Right renal cortex interstitium (tissue), 3 donors: ENCODE data around the gene CASQ2. TPM values are rescaled to one million over a fixed set of nuclear protein-coding genes. Genes with fewer than 3 reads are reported as not detected.

Experiments used
- DNase-seq, 3 donors: peaks; one replicate each; pipeline ENCODE4 v3.0.0-alpha.2; 2013; ENCODE audit warnings: low read depth in 3 of 3, low spot score in 2 of 3
- polyA plus RNA-seq, 3 donors: library from polyadenylated mRNA; unstranded; fragments of 120-200 nt; gene quantifications; one replicate each; pipeline ENCODE4 v1.2.1, GENCODE V29; 2013; ENCODE audit not compliant: insufficient read length in 3 of 3

The CASQ2 gene
- polyA plus RNA-seq, 3 donors, result 0.51 to 2.0 (median 0.92) TPM

DNA sequence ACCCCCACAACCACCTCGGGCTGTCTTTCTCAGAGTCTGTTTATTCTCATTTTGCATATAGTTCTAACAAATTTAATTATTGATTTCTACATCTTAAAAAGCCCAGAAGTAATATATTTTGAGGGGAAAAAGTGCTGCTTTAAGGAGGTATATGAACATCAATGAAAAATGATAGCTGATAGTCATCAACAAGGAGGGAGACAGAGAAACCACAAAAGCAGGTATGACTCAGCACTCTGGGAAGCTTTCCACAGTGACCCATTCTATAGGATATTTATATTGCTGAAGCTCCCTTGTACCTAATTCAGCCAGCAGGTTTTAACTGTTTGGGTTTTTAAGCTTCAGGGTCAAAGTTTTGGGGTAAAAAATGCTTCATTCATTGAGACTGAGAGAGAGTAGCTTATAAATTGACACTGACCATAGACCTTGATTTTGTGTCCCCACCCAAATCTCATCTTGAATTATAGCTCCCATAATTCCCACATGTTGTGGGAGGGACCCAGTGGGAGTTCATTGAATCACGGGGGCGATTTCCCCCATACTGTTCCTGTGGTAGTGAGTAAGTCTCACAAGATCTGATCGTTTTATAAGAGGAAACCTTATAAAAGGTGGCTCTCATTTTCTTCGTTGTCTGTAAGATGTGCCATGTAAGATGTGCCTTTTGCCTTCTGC is 99.4 kb downstream of the CASQ2 start:
- DNase-seq, result no peak

DNA sequence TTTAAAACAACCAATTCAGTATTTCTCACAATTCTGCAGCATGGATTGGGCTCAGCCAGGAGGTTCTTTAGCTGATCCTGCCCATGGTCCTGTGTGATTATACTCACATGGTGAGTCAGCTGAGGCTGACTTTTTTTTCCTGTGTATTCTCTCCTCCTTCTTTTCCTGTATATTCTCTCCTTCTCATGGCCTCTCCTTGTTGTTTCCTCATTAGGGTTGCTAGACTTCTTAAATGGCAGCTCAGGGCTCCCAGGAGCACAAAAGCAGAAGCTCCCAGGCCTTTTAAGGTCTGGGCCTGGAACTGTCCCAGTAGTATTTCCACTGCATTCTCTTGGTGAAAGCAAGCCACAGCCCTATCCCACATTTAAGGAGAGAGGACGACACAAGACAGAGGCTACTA is 99.9 kb downstream of the CASQ2 start:
- DNase-seq, result no peak

DNA sequence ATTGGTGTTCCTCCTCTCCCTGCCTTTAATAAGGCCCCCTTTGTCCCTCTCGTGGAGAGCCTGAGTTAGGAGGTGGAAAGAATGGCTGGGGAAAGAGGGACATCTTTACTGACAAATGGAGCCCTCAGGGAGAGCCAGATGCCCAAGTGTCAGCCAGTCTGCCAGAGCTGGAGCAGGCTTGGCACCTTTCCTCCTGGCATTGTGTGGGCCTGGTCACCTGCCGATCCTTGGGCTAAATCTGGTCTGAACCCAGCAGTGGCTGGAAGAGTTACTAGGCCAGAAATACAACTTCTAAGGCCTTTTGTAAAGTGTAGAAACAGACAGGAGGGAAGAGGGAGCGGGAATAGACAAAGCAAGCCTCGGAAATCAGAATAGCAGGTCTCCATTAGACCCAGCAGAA is 101.8 kb downstream of the CASQ2 start:
- no peak for DNase-seq

DNA sequence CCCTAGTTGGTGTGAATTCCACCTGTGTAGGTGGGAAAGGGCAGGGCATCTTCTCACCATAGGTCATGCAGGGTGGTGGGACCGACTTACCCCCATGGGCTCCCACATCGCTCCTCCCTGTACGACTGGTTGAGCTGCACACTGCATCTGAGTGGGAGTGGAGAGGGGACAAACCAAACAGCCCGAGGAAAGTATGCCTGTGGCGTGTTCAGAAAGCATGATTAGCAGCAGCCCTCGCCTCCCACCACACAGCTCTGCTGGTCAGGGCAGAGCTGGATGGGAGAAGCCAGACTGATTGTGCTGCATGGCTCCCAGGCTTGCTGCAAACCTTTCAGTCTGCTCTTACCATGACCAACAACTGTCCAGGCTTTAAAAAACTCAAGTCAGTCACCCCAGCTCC is 102.3 kb downstream of the CASQ2 start:
- DNase-seq, result no peak

DNA sequence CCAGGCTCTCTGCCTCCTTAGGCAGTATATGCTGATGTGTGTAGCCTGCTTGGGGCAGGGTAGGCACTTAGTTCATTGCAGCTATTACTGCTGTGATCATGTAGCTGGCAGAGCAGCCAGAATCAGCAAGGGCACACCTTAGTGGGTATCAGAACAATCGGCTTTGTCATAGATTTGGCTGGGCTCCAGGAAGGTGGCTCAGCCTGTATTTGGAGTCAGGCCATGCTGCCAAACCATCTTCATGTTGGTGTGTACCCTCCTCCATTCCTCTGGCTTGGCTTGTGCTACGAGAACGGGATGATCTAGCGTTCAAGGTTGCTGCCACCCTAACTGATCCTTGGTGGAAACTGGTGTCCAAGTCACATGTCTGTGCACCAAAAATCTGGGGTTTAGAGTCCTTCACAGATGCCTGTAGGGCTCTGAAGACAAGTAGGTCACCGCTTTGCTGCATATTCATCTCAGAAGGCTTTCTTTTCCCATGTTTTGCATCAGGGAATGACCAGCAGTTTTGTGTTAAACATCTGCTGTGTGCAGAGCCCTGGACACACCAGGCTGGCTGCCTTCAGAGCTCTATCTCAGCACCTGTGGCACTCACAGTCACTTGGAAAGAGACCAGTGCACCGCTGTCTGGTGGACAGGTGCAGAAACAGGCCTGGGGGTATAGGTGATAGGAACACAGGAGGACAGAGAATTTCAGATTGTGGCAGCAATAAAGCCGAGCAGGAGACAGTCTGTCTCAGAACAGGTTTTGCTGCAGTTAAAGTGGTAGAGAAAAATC is 103.0 kb downstream of the CASQ2 start:
- DNase-seq, result no peak

DNA sequence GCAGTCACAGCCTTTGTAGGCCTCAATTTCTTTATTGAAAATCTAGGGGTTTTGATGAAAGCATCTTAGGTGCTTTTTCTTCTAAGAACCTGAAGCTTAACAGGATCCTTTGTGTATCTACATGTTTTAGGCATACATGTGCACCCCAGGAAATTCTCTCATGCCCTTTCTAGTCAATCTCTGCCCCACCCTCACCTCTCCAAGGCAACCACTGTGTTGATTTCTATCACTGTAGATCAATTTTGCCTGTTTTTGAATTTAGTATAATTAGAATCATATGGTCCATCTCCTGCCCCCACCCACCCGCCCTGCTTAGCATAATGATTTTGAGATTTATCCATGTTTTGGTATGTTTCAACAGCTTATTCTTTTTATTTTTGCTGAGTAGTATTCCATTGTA is 107.4 kb downstream of the CASQ2 start:
- no peak for DNase-seq

DNA sequence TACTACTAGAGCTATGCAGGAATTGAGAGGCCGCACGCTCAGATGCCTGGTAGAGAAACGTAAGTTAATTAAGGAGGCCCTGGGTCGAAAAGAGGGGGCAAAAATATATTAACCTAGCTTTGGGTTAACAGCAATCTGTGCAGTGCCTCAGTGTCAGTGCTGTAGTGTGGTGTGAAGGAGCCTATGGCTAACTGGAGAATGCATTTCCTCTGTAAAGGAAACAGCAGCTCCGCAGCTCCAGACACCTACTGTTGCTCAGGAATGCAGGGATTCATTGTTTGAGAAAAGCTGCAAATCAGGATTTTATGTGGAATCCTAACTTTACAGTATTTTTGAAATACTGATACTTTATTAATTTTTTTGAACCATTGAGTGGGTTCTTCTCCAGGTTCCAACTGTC is 108.4 kb downstream of the CASQ2 start:
- DNase-seq, result no peak

GRCh38 chr1:115658646-115659045 is 109.9 kb downstream of the CASQ2 start:
- DNase-seq, result no peak

GRCh38 chr1:115656461-115657077 is 111.9 kb downstream of the CASQ2 start:
- no peak for DNase-seq

- no peak for DNase-seq
Measured at GRCh38 chr1:115655916-115656315, 112.6 kb downstream of the CASQ2 start.

GRCh38 chr1:115655306-115655663 is 113.2 kb downstream of the CASQ2 start:
- DNase-seq, result no peak

DNA sequence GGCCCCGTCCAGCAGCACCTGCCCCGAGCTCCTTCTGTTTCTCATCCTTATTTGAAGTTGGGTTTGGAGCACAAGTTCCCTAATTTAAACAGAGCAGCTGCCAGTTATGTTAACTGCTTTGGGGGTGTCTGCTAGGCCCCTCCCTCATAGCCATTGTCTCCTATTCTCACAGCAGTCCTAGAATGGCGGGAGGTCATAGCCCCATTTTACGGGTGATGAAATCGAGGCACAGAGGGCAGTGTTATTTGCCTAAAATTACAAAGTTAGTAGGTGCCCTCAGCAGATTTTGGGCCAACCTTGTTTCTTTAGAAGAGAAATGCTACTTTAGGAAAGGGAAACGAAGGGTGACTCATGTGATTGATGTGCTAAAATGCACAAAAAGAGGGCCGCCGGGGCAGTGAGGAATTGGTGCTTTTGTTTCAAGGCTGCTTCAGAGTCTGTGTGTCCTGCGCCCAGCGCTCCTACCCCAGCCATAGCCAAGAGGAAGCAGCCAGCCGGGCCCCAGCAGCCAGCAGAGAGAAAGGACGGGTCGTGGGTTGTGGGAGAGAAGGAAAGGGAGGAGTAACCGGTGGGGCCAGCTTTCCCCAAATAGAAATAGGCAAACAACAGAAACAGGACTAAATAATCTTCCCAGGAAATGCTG is 113.7 kb downstream of the CASQ2 start:
- no peak for DNase-seq

DNA sequence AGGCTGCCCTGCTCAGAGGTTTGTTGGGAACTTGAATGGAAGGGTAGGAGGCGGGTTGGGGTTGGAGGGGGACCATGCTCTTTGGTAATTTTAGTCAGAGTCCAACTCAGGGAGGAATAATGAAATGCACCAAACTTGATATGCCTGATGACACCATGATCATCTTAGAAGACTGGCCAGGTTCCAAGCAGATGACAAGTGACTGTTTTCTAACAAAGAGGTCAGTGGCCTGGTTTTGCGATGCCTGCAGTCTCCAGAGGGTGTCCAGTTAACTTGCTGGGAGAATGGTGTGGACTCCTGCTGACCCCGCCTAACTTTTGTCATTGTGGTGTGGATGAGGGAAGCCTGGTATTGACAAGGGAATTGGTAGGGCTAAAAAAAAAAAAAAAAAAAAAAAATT is 114.4 kb downstream of the CASQ2 start:
- DNase-seq, result no peak

- DNase-seq, result no peak
Measured at GRCh38 chr1:115652236-115652788, 116.2 kb downstream of the CASQ2 start.

GRCh38 chr1:115651391-115651790 is 117.1 kb downstream of the CASQ2 start:
- DNase-seq, result no peak

- DNase-seq, result no peak
Measured at GRCh38 chr1:115650961-115651360, 117.6 kb downstream of the CASQ2 start.

Other genes starting within 250 kb of the CASQ2 start
- gene VANGL1, start 126.7 kb downstream of the CASQ2 start, polyA plus RNA-seq, result 10 to 100 TPM; 14.3 to 15.3 (median 14.5) TPM
- gene NHLH2, start 72.4 kb upstream of the CASQ2 start, polyA plus RNA-seq, result not detected
- gene SLC22A15, start 207.8 kb upstream of the CASQ2 start, polyA plus RNA-seq, result 1 to 10 TPM; 4.6 to 6.4 (median 5.0) TPM